ENCODE measurements around the gene SLFN12L. TPM values are rescaled to one million over a fixed set of nuclear protein-coding genes. Genes with fewer than 3 reads are reported as not detected.
"Not testable (repeated sequence)": the region's sequence is repeated elsewhere in the genome, so short reads cannot be mapped to it uniquely, and the experiment has no call there.

The SLFN12L gene
- total RNA-seq, 1 experiment from 2014 or later: not detected

- in situ Hi-C loops (cut with HindIII; ENCODE audit: low pct_unique_long_range_greater_than_20kb, low sequenced_read_pairs): no loop called here
- DNase-seq (ENCODE audit: low read depth, low spot score): no peak
Measured at GRCh38 chr17:35548208-35548810, 10.8 kb upstream of the SLFN12L start.

GRCh38 chr17:35546487-35546886, 9.0 kb upstream of the SLFN12L start:
- DNase-seq (ENCODE audit: low read depth, low spot score): no peak
- in situ Hi-C loops (cut with HindIII; ENCODE audit: low pct_unique_long_range_greater_than_20kb, low sequenced_read_pairs): no loop called here

GRCh38 chr17:35545150-35545549, 7.7 kb upstream of the SLFN12L start:
- no peak for DNase-seq (ENCODE audit: low read depth, low spot score)
- in situ Hi-C loops (cut with HindIII; ENCODE audit: low pct_unique_long_range_greater_than_20kb, low sequenced_read_pairs): no loop called here

- in situ Hi-C loops (cut with HindIII; ENCODE audit: low pct_unique_long_range_greater_than_20kb, low sequenced_read_pairs): no loop called here
- no peak for DNase-seq (ENCODE audit: low read depth, low spot score)
Measured at GRCh38 chr17:35543856-35544255, 6.4 kb upstream of the SLFN12L start.

GRCh38 chr17:35542990-35543389, 5.5 kb upstream of the SLFN12L start:
- in situ Hi-C loops (cut with HindIII; ENCODE audit: low pct_unique_long_range_greater_than_20kb, low sequenced_read_pairs): no loop called here
- no peak for DNase-seq (ENCODE audit: low read depth, low spot score)

GRCh38 chr17:35541434-35541833, 4.0 kb upstream of the SLFN12L start:
- in situ Hi-C loops (cut with HindIII; ENCODE audit: low pct_unique_long_range_greater_than_20kb, low sequenced_read_pairs): no loop called here
- DNase-seq (ENCODE audit: low read depth, low spot score): no peak

- no peak for DNase-seq (ENCODE audit: low read depth, low spot score)
- in situ Hi-C loops (cut with HindIII; ENCODE audit: low pct_unique_long_range_greater_than_20kb, low sequenced_read_pairs): no loop called here
Measured at GRCh38 chr17:35540589-35541404, 3.3 kb upstream of the SLFN12L start.

GRCh38 chr17:35539659-35540026, 2.2 kb upstream of the SLFN12L start:
- in situ Hi-C loops (cut with HindIII; ENCODE audit: low pct_unique_long_range_greater_than_20kb, low sequenced_read_pairs): loop anchor here (10.0 kb wide), 1 partner anchor 225 kb away; no protein-coding TSS in a partner anchor

GRCh38 chr17:35536664-35537171, 760 bp downstream of the SLFN12L start:
- no peak for DNase-seq (ENCODE audit: low read depth, low spot score)
- in situ Hi-C loops (cut with HindIII; ENCODE audit: low pct_unique_long_range_greater_than_20kb, low sequenced_read_pairs): loop anchor here (10.0 kb wide), 1 partner anchor 222 kb away; no protein-coding TSS in a partner anchor

More at GRCh38 chr17:35539659-35540026, 2.2 kb upstream of the SLFN12L start:
- no peak for DNase-seq (ENCODE audit: low read depth, low spot score)

- not testable (repeated sequence) for DNase-seq (ENCODE audit: low read depth, low spot score)
- in situ Hi-C loops (cut with HindIII; ENCODE audit: low pct_unique_long_range_greater_than_20kb, low sequenced_read_pairs): loop anchor here (10.0 kb wide), 1 partner anchor 221 kb away; no protein-coding TSS in a partner anchor
Measured at GRCh38 chr17:35535406-35535805, 2.1 kb downstream of the SLFN12L start.

GRCh38 chr17:35534576-35535093, 2.8 kb downstream of the SLFN12L start:
- in situ Hi-C loops (cut with HindIII; ENCODE audit: low pct_unique_long_range_greater_than_20kb, low sequenced_read_pairs): loop anchor here (10.0 kb wide), 1 partner anchor 220 kb away; no protein-coding TSS in a partner anchor
- no peak for DNase-seq (ENCODE audit: low read depth, low spot score)

- no peak for DNase-seq (ENCODE audit: low read depth, low spot score)
- in situ Hi-C loops (cut with HindIII; ENCODE audit: low pct_unique_long_range_greater_than_20kb, low sequenced_read_pairs): loop anchor here (10.0 kb wide), 1 partner anchor 216 kb away; no protein-coding TSS in a partner anchor
Measured at GRCh38 chr17:35531160-35531559, 6.3 kb downstream of the SLFN12L start.

GRCh38 chr17:35529866-35530265, 7.6 kb downstream of the SLFN12L start:
- no peak for DNase-seq (ENCODE audit: low read depth, low spot score)
- in situ Hi-C loops (cut with HindIII; ENCODE audit: low pct_unique_long_range_greater_than_20kb, low sequenced_read_pairs): loop anchor here (10.0 kb wide), 1 partner anchor 215 kb away; no protein-coding TSS in a partner anchor

GRCh38 chr17:35529326-35529725, 8.2 kb downstream of the SLFN12L start:
- DNase-seq (ENCODE audit: low read depth, low spot score); in situ Hi-C loops (cut with HindIII; ENCODE audit: low pct_unique_long_range_greater_than_20kb, low sequenced_read_pairs): not testable (repeated sequence)

- no peak for DNase-seq (ENCODE audit: low read depth, low spot score)
- in situ Hi-C loops (cut with HindIII; ENCODE audit: low pct_unique_long_range_greater_than_20kb, low sequenced_read_pairs): no loop called here
Measured at GRCh38 chr17:35523296-35523695, 14.2 kb downstream of the SLFN12L start.

GRCh38 chr17:35521654-35522256, 15.7 kb downstream of the SLFN12L start:
- DNase-seq (ENCODE audit: low read depth, low spot score); in situ Hi-C loops (cut with HindIII; ENCODE audit: low pct_unique_long_range_greater_than_20kb, low sequenced_read_pairs): not testable (repeated sequence)

GRCh38 chr17:35521150-35521549, 16.3 kb downstream of the SLFN12L start:
- DNase-seq (ENCODE audit: low read depth, low spot score): no peak
- in situ Hi-C loops (cut with HindIII; ENCODE audit: low pct_unique_long_range_greater_than_20kb, low sequenced_read_pairs): no loop called here

GRCh38 chr17:35519906-35520442, 17.5 kb downstream of the SLFN12L start:
- no peak for DNase-seq (ENCODE audit: low read depth, low spot score)
- in situ Hi-C loops (cut with HindIII; ENCODE audit: low pct_unique_long_range_greater_than_20kb, low sequenced_read_pairs): no loop called here
